ENCODE results near the gene ZDHHC5.
A peak's percentile ranks its signal among the peaks of the same experiment; 100 is the strongest.
"Not testable (repeated sequence)": the region's sequence is repeated elsewhere in the genome, so short reads cannot be mapped to it uniquely, and the experiment has no call there.

Gene ZDHHC5

GRCh38 chr11:57712256-57713150 is 44.6 kb downstream of the ZDHHC5 start, which contains the start of gene TMX2:
Gene TMX2 (plus strand): TSS chr11:57712593. CDS start chr11:57712619, 26 bp downstream.
- in situ Hi-C loops (cut with MboI; ENCODE audit: low pct_unique_long_range_greater_than_20kb, low sequenced_read_pairs, unreplicated experiment), result no loop called here
- peak; percentile 94 for DNase-seq (ENCODE audit: low spot score)
- no peak for TF ChIP-seq CTCF (IDR thresholded peaks at IDR 0.05; ENCODE audit: extremely low read depth, insufficient read depth, missing control alignments)

- no peak for DNase-seq (ENCODE audit: low spot score)
- no peak for TF ChIP-seq CTCF (IDR thresholded peaks at IDR 0.05; ENCODE audit: extremely low read depth, insufficient read depth, missing control alignments)
- in situ Hi-C loops (cut with MboI; ENCODE audit: low pct_unique_long_range_greater_than_20kb, low sequenced_read_pairs, unreplicated experiment), result no loop called here
Measured at GRCh38 chr11:57713835-57714234, 45.9 kb downstream of the ZDHHC5 start.

- in situ Hi-C loops (cut with MboI; ENCODE audit: low pct_unique_long_range_greater_than_20kb, low sequenced_read_pairs, unreplicated experiment); DNase-seq (ENCODE audit: low spot score): not testable (repeated sequence)
Measured at GRCh38 chr11:57716726-57717125, 48.8 kb downstream of the ZDHHC5 start.

GRCh38 chr11:57727185-57727584 is 59.3 kb downstream of the ZDHHC5 start:
- in situ Hi-C loops (cut with MboI; ENCODE audit: low pct_unique_long_range_greater_than_20kb, low sequenced_read_pairs, unreplicated experiment), result no loop called here
- TF ChIP-seq CTCF (IDR thresholded peaks at IDR 0.05; ENCODE audit: extremely low read depth, insufficient read depth, missing control alignments), result no peak
- DNase-seq (ENCODE audit: low spot score), result no peak

- no peak for DNase-seq (ENCODE audit: low spot score)
- in situ Hi-C loops (cut with MboI; ENCODE audit: low pct_unique_long_range_greater_than_20kb, low sequenced_read_pairs, unreplicated experiment), result no loop called here
- no peak for TF ChIP-seq CTCF (IDR thresholded peaks at IDR 0.05; ENCODE audit: extremely low read depth, insufficient read depth, missing control alignments)
Measured at GRCh38 chr11:57728829-57729228, 60.9 kb downstream of the ZDHHC5 start.

- in situ Hi-C loops (cut with MboI; ENCODE audit: low pct_unique_long_range_greater_than_20kb, low sequenced_read_pairs, unreplicated experiment), result no loop called here
- no peak for TF ChIP-seq CTCF (IDR thresholded peaks at IDR 0.05; ENCODE audit: extremely low read depth, insufficient read depth, missing control alignments)
- DNase-seq (ENCODE audit: low spot score), result no peak
Measured at GRCh38 chr11:57729479-57729878, 61.6 kb downstream of the ZDHHC5 start.

GRCh38 chr11:57732661-57733060 is 64.7 kb downstream of the ZDHHC5 start:
- no peak for TF ChIP-seq CTCF (IDR thresholded peaks at IDR 0.05; ENCODE audit: extremely low read depth, insufficient read depth, missing control alignments)
- in situ Hi-C loops (cut with MboI; ENCODE audit: low pct_unique_long_range_greater_than_20kb, low sequenced_read_pairs, unreplicated experiment), result no loop called here
- no peak for DNase-seq (ENCODE audit: low spot score)

Data from GM13977 (cell line).